ENCODE measurements around the gene SLC66A2. TPM values are rescaled to one million over a fixed set of nuclear protein-coding genes. Genes with fewer than 3 reads are reported as not detected.

SLC66A2 gene
- total RNA-seq, 4 donors from 2014 or later, result 69.4 to 176 (median 103) TPM

DNA sequence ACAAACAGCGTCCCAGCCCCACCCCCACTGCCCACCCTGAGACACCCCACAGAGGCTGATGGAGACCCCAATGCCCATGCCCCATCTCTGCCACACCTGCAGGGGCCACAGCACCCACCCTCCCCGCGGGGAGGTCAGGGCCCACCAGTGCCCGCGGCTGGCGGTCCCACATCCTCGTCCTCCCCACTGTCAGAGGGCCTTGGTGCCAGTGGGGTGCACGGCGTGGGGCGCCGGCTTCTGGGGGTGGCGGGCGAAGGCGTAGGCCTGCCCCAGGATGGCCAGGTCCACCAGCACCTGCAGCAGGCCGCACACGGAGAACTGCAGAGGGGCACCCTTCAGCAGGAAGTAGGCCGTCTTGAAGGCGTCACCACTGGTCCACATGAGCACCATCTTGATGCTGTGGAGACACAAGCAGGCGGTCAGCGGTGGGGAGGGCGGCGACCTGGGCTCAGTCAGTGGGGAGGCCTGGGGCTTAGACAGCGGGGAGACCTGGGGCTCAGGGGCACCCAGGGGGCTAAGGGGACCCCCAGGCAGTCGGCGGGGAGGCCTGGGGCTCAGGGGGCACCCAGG lies 47.6 kb downstream of the SLC66A2 start:
- DNase-seq (ENCODE audit: low spot score), result no peak
- no peak for TF ChIP-seq CTCF (IDR thresholded peaks at IDR 0.05)
- no peak for ATAC-seq (ENCODE audit: low FRiP score)

GRCh38 chr18:79903071-79903635 lies 48.3 kb downstream of the SLC66A2 start:
- ATAC-seq (ENCODE audit: low FRiP score), result no peak
- TF ChIP-seq CTCF (IDR thresholded peaks at IDR 0.05), result no peak
- no peak for DNase-seq (ENCODE audit: low spot score)

- no peak for TF ChIP-seq CTCF (IDR thresholded peaks at IDR 0.05)
- ATAC-seq (ENCODE audit: low FRiP score) (no peak), DNase-seq (ENCODE audit: low spot score) (no peak)
Measured at GRCh38 chr18:79902640-79903039, 48.8 kb downstream of the SLC66A2 start.

DNA sequence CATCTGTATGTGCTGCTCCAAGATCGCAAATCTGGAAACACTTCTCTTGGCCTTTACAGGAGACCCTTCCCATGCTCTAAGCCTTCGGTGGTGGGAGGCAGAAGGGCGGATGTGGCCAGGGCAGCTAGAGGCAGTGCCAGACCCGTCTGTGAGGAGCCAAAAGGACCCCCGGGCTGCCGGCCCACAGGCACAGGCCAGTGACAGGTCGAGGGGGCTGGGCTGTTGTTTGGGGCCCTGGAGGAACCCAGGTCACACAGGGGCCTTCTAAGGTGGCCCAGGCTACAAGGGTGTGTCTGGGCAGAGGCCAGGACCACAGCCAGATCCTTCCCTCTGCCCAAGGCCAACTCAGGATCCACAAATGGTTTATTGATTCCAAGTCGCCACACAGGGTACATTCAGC lies 49.4 kb downstream of the SLC66A2 start:
- TF ChIP-seq CTCF (IDR thresholded peaks at IDR 0.05), result no peak
- no peak for ATAC-seq (ENCODE audit: low FRiP score)
- DNase-seq (ENCODE audit: low spot score), result no peak

GRCh38 chr18:79901665-79902064 lies 49.8 kb downstream of the SLC66A2 start:
- no peak for TF ChIP-seq CTCF (IDR thresholded peaks at IDR 0.05)
- no peak for ATAC-seq (ENCODE audit: low FRiP score)
- no peak for DNase-seq (ENCODE audit: low spot score)

DNA sequence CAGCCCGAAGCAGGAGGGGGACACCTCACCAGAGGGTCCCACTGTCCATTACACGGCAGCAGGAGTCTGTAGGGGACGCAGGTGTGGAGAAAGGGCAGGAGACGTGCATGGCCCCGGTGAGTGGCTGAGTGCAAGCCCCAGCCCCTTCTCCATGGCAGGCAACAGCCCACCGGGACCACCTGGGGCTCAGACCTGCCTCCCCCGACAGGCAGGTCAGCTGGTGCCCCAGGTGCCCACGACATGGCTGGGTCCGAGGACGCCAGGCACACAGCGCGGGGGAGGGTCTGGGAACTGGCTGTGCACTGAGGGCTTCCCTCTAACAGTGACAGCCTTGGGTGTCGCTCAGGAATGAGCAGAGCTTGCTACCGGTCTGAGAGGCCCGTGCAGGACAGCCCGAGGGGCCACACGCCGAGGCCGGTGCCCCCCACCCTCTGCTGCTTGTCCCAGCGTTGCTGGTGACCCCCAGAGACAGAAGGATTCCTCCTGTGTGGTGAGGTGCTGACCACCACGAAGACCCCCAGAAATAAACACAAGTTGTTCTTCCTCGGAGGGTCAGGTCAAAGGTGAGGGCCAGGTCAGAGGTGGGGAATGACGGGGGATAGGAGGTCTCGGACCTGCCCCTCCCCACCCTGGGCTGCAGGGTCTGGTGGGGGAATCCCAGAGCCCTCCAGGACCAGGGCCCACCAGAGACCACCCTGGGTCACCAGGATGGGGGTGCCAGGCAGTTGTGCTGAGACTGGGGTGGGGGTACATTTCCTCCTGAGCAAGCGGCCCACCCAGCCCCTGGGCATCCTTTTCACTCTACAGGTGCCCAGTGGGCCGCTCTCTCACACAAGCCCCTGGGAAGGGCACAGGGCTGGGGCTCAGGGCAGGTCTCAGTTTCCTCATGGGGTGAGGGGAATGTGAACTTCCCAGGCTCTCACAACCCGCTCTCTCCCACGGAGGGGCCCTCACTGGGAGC lies 50.6 kb downstream of the SLC66A2 start:
- no peak for ATAC-seq (ENCODE audit: low FRiP score)
- TF ChIP-seq CTCF (IDR thresholded peaks at IDR 0.05), result no peak
- DNase-seq (ENCODE audit: low spot score), result no peak

All from omental fat pad (tissue), 4 donors.